HG02759 (cell line): ENCODE data around the gene ZCCHC13.
"Not testable (repeated sequence)": the region's sequence is repeated elsewhere in the genome, so short reads cannot be mapped to it uniquely, and the experiment has no call there.

Experiments used
- ATAC-seq: cut with Tn5 transposase; IDR thresholded peaks from one replicate; pipeline ENCODE4 v1.9.1; 2021; ENCODE audit warnings: mild to moderate bottlenecking, moderate library complexity; ENCODE audit not compliant: unreplicated experiment

The ZCCHC13 gene

GRCh38 chrX:74321191-74321590 lies 17.2 kb downstream of the ZCCHC13 start:
- ATAC-seq, result no peak

DNA sequence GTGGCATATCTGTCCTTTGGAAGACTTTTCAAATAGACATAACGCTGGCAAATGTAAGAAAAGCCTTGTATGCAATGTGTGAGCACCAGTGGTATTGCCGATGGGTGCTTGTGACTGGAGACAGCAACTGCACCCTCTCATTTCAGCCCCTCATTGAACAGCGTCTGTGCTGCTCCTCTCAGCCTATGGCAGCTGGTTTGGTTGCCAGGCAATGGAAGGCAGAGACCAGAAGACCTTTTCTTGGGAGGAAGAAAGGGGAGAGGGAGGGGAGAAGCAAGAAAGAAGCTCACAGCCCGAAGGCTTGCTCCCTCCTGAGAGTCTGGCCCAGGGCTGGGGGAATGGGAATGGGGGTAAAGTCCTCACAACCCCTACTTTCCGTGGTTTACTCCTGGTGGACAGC lies 20.2 kb downstream of the ZCCHC13 start:
- no peak for ATAC-seq

DNA sequence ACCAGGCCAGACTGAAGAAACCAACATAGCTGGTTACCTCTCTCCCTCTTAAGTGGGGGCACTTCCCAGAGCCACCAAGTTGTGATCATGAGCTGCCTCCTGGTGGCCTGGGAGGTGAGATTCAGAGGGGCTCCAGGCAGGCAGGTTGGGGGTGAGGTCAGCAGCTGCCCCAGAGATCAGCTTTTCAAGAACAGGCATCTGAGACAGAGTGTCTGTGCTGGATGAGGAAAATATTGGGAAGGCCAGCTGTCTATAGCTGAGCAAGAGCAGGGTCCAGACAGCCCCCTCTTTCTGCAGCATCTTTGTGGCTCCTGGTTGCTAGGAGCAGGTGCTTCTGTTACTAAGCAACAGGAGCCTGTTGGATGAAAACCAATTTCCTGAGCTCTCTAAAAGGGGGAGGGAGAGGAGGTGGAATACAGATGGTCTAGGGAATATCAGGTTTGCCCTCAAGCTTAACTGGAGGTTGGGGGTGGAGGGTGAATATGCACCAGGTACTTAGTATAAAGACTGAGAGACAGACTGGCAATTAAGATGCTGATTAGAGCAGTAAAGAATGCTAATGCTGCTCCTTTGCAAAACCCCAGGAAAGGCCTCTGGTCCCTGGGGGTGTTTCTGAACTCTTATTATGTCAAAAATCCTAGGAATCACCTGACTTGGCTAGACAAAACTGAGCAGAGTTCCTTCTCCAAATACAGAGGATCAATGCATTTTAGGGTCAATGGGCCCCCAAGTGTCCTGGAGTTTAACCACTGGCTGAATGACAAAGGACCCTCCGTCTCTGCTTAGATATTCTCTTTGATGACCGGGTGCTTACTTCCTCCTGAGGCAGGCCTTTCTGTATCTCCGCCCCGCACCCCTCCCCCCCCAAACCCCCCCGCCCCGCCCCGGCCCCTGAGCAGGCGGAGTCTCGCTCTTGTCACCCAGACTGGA lies 21.4 kb downstream of the ZCCHC13 start:
- ATAC-seq, result no peak

- no peak for ATAC-seq
These were observed 34.9 kb downstream of the ZCCHC13 start for GRCh38 chrX:74338852-74339251.

DNA sequence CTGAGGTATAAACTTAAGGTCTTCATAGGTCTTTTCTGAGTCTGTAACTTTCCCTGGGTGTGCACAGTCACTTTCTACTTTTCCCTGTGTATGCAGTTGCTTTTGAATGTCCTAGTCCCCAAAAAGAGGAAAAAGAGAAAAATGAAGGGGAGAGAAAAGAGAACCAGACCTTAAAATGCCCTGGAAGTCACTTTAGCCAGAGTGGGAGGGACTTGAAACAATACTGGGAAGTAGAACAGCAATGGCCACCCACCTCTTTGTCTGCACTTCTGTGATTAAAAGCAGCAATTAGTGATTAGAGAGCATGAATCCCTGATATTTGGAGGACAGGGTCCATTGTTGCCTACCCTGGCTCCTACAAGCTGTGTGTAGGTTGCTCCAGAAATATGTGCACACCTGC lies 36.1 kb downstream of the ZCCHC13 start:
- ATAC-seq, result no peak

DNA sequence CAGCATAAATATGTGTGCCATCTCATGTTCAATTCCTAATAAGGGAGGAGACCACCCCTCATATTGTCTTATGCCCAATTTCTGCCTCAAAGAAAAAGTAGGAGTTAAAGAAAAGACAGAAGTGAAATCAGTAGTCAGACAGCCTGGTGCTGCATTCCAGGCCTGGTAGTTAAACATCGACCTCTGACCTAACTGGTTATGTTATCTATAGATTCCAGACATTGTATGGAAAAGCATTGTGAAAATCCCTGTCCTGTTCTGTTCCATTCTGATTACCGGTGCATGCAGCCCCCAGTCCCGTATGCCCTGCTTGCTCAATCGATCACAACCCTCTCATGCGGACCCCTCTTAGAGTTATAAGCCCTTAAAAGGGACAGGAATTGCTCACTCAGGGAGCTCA lies 38.2 kb downstream of the ZCCHC13 start:
- not testable (repeated sequence) for ATAC-seq

- peak; percentile 92 for ATAC-seq
These were observed 39.6 kb downstream of the ZCCHC13 start for GRCh38 chrX:74343343-74344279.

DNA sequence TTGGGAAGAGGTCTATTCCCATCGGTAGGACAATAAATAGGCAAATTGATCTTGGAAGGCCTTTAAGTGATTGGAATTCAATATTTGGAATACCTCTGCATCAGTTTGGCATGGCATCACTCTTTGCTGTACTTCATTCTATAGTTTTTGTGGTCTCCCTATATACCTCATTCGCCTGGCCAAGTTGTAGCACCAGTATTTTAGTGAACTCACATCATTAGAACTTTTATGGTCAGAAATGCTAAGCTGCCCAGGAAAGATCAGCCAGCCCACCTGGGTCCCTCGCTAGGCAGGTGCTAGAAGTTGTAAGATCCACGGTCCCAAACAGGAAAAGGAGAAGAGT lies 40.3 kb downstream of the ZCCHC13 start:
- ATAC-seq, result peak; percentile 23

DNA sequence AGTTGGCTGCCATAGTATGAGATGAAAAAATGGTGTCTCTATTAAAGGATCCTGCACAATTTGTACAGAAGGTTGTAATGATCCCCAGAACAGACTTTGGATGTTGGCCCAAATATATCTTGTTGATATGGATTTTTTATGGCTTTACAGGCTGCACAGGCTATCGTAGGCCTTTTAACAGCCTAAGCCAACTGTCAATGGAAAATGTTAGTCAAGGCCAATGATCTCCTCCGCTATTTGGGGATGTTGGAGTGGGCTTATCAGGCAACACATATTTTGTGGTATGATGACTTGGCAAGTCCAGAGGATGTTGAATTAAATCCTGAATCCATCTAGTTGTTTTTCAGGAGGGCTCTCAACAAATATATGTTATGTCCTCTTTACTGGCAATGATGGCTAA lies 42.1 kb downstream of the ZCCHC13 start:
- no peak for ATAC-seq

DNA sequence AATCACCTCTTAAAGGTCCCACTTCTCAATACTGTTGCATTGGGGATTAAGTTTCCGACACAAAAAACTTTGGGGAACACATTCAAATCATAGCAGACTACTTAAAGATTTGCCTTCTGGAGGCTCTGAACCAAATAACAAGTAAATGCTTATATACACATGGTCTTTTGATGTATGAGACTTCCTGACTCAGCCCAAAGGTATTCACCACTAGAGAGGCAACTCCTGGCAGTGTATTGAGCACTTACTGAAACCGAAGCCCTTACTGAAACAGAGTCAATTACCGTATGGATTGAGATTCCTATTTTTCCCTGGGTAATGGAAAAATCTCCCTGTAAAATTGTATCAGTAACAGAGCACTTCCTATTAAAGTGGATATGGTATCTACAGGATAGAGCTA lies 45.4 kb downstream of the ZCCHC13 start:
- no peak for ATAC-seq

DNA sequence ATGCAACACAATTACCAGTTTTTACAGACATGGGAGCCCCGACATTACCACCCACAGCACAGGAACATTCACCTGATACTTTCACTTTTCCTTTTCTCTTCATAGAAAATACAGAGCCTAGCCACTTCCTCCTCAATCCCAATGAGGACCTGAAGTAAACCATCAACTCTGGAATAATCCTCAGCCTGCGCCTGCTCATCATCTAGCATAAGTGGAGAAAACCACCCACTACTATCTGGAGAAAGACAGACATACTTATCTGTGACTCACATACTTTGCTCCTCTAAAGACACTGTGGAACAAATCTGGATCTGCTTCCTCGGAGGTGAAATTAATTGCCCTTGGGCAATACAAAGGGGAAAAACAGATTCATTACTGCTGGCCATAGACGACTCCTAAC lies 47.8 kb downstream of the ZCCHC13 start:
- ATAC-seq, result no peak

- no peak for ATAC-seq
These were observed 50.0 kb downstream of the ZCCHC13 start for GRCh38 chrX:74353984-74354383.
